CD4-positive, alpha-beta T cell treated with Interleukin-1 beta for 1 hour (primary cell): ENCODE results near the gene SCGB2B2.
"Not testable (repeated sequence)": the region's sequence is repeated elsewhere in the genome, so short reads cannot be mapped to it uniquely, and the experiment has no call there.

Experiments used
- DNase-seq, 2 donors: peaks; one replicate each; pipeline ENCODE4 v3.0.0-alpha.2; 2020 to 2022

SCGB2B2 gene

DNA sequence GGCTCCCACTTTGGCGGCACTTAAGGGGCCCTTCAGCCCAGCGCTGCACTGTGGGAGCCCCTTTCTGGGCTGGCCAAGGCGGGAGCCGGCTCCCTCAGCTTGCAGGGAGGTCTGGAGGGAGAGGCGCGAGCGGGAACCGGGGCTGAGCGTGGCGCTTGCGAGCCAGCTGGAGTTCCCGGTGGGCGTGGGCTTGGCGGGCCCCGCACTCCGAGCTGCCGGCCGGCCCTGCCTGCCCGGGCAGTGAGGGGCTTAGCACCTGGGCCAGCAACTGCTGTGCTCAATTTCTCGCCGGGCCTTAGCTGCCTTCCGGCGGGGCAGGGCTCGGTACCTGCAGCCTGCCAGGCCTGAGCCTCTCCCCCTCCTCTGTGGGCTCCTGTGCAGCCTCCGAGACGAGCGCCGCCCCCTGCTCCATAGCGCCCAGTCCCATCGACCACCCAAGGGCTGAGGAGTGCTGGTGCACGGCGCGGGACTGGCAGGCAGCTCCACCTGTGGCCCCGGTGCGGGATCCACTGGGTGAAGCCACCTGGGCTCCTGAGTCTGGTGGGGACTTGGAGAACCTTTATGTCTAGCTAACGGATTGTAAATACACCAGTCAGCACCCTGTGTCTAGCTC lies 8.8 kb downstream of the SCGB2B2 start:
- not testable (repeated sequence) for DNase-seq

DNA sequence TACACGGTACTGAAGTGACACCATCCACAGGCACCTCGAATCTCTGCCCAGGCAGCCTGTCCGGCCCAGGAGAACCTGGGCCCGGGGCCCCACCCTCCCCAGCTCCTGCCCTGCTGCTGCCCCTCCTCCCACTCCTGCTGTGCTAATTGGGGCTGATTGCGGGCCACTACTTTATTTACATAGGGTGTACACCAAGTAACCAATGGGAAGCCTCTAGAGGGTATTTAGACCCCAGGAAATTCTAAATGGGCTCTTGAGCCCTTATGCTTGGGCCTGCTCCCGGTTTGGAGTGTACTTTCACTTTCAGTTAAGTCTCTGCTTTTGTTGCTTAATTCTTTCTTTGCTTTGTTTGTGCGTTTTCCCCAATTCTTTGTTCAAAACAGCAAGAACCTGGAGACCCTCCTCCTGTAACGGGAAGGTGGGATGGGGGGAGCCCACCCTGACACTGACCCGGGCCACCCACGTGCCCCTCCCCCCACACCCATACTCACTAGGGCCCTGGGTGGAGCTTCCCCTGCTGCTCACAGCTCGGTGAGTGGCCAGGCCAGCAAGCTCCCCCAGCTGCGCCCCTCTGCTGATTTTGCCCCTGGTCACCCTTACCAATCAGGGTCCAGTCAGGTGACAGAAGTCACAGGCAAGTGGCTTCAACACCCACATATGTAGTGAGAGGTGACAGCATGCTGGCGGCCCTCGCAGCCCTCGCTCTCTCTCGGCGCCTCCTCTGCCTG lies 9.4 kb downstream of the SCGB2B2 start:
- peak in 1 of 2 donors; percentile 10 for DNase-seq

DNA sequence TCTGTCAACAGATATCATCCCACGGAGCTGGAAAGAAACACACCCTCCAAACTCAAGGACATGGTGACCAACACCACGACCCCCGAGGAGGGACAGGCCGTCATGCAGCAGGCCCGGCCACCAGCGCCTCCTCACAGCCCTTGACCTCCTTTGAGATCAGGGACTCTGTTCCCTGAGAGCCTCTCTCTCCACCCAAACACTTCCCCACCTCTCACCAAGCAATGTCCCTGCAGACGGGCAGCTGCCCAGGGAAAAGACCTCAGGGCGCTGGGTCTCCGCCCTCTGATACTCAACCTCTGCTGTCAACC lies 10.0 kb downstream of the SCGB2B2 start:
- no peak for DNase-seq

- DNase-seq, result no peak
Measured at GRCh38 chr19:34666200-34666957, 10.6 kb downstream of the SCGB2B2 start.

DNA sequence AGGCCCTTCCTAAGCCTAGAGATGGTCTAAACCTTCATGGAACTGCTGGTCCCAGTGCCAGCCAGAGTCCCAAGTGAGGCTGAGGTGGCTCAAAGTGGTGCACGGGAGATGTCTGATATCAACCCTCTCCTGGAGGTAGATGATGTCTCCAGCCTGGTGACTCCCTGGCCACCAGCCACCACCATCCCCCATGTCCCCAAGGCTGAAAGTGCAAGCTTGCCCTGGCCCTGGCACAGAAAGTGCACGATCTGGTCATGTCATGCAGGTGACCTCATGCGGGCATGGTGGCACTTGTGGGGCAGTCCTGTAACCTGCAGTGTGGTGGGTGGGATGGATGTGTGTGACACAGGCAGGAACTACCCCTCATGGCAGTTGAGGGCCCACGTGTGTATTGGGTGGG lies 11.7 kb downstream of the SCGB2B2 start:
- DNase-seq, result not testable (repeated sequence)

- DNase-seq, result no peak
Measured at GRCh38 chr19:34664870-34665269, 12.1 kb downstream of the SCGB2B2 start.

GRCh38 chr19:34664168-34664567 lies 12.8 kb downstream of the SCGB2B2 start:
- DNase-seq, result no peak

GRCh38 chr19:34662919-34663318 lies 14.0 kb downstream of the SCGB2B2 start:
- peak; percentile 34 to 66 for DNase-seq

- no peak for DNase-seq
Measured at GRCh38 chr19:34661357-34661756, 15.6 kb downstream of the SCGB2B2 start.

DNA sequence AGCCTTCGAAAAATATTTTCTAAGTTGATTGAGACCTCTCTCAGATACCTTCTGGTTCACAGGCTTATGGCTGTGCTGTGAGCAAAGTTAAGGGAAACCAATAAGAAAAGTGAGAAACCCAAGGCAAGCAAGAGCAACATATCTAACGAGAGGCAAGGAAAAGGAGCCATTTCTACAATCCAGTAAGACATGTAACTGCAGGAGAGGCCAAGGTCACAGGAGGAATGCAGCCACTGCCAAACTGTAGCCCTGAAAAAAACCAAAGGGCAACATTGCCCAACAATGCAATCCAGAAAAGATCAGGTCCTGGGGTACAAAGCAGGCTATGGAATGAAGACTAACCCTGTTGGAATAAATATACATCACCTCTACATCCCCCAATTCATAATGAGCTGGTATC lies 21.3 kb downstream of the SCGB2B2 start:
- DNase-seq, result no peak

DNA sequence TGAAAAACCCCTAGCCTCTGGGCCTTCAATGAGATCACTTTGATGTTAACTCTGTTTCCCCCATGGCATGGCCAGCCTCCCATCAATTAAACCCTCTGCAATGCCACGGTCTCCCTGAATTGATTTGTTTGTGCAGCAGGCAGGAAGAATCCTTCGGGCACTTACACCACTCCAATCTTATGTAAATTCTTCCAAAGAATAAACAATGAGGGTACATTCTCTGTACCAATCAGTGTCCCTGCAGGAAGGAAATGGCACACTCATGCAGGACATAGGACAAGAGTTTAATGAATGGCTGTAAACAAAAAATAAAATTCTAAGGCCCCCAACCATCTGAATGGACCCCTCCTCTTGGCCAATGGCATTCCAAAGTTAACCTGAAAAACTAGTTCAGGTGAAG lies 22.2 kb downstream of the SCGB2B2 start:
- DNase-seq, result no peak

DNA sequence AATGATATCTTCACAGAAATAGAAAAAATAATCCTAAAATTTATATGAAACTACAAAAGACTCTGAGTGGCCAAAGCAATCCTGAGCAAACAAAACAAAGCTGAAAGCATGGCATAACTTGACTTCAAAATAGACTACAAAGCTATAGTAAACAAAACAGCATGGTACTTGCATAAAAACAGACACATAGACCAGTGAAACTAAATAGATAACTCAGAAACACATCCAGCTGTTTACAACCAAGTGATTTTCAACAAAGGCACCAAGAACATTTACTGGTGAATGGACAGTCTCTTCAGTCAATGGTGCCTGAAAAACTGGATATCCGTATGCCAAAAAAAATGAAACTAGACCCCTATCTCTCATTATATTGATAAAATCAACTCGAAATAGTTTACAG lies 25.2 kb downstream of the SCGB2B2 start:
- no peak for DNase-seq

DNA sequence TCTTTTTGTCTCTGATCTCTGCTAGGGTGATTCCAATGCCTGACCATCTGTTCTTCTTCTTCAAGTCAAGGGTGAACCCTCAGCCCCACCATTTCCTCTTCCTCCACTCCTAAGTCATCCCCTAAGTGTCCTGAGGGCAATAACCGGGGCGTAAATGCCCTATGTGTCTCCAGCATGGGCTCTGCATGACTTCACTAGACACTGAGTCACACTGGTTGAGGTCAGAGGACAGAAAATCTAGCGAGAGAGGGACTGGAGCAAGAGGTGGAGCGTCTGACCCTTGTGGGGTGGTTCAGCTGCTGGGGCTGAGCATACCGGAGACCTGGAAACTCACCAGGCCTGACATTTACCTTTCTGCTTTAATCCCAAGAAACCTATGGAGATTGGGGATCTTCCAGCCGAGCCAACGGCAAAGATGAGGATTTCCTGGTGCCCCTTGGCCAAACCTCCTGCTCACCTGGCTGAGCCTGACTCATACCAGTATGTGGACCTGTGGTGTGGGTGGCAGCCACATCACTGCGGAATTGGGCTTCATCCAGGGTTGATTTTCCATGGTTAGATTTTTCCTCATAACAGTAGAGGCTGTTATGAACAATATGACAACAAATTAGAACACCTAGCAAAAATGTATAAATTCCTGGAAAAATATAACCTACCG lies 26.9 kb downstream of the SCGB2B2 start:
- DNase-seq, result no peak

GRCh38 chr19:34645551-34645950 lies 31.4 kb downstream of the SCGB2B2 start:
- DNase-seq, result no peak

DNA sequence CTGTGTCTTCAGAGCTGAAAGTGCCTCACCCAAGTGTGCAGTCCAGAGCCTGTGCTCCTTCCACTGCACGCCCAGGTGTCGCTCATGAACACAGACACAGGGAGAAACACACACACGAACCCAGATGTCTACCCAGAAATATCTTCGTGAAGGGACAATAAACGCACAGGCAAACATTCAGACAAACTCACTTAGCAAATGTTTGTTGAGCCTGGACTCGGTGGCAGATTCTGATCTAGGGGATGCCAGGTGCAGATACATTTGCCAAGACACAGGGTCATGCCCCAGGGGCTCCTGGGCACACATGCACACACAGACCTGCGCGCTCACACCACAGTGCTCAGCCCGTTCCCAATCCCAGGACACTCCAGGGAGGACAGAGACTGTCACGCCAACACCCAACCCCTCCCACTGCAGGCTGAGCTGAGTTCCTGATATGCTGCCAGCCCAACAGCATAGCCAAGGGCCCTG lies 31.9 kb downstream of the SCGB2B2 start:
- DNase-seq, result no peak

- no peak for DNase-seq
Measured at GRCh38 chr19:34642241-34642640, 34.7 kb downstream of the SCGB2B2 start.

GRCh38 chr19:34639491-34640085 lies 37.4 kb downstream of the SCGB2B2 start:
- peak; percentile 49 to 71 for DNase-seq

- no peak for DNase-seq
Measured at GRCh38 chr19:34633802-34634201, 43.2 kb downstream of the SCGB2B2 start.
